Right lobe of liver (tissue), 4 donors: ENCODE results near the gene ASH1L.

Experiments
- CTCF ChIP-seq, 4 donors: fragments of 200-600 bp in 3 of 4; fragments of 450-650 bp in 1 of 4; IDR thresholded peaks; one replicate each; pipeline versions ENCODE4 v1.5.1 to v1.8.0; 2016 to 2022; ENCODE audit warnings: antibody characterized with exemption in 4 of 4, mild to moderate bottlenecking in 2 of 4
- POLR2A ChIP-seq: fragments of 450-650 bp; IDR thresholded peaks from one replicate; pipeline ENCODE4 v1.6.1; 2017; ENCODE audit warnings: antibody characterized with exemption, mild to moderate bottlenecking
- donor health status: DM: no; HTN: no; CAD: no.
- donor health status: DM: no; HTN: no; CAD: no.
- donor health status: DM: no; HTN: yes; CAD: no.

- TF ChIP-seq POLR2A: no peak
- no peak for TF ChIP-seq CTCF (IDR thresholded peaks at IDR 0.05)
These were observed 6.7 kb downstream of the ASH1L start for GRCh38 chr1:155555915-155556314.
